NCI-H1092 treated with DMSO at 0.1 percent for 48 hours (cell line): ENCODE results near the gene FAM200B.

Experiments
- DNase-seq: peaks from one replicate; lab custom pipeline; 2025; lab: John Stamatoyannopoulos, UW

Gene FAM200B

GRCh38 chr4:15681372-15682241, at the start of gene FAM200B:
TSS of gene FAM200B (plus strand) at chr4:15681827. CDS start at chr4:15686978, 5,151 bp downstream.
- DNase-seq = peak; percentile 98

- no peak for DNase-seq
These were observed 44.8 kb upstream of the FAM200B start for GRCh38 chr4:15636818-15637217.

GRCh38 chr4:15638418-15638817, 43.2 kb upstream of the FAM200B start:
- no peak for DNase-seq

GRCh38 chr4:15648600-15648999, 33.0 kb upstream of the FAM200B start:
- no peak for DNase-seq

GRCh38 chr4:15649914-15650545, 31.6 kb upstream of the FAM200B start:
- DNase-seq = peak; percentile 21

- DNase-seq = no peak
These were observed 30.0 kb upstream of the FAM200B start for GRCh38 chr4:15651676-15652075.

GRCh38 chr4:15652191-15652590, 29.4 kb upstream of the FAM200B start:
- no peak for DNase-seq

- no peak for DNase-seq
These were observed 28.8 kb upstream of the FAM200B start for GRCh38 chr4:15652841-15653240.

GRCh38 chr4:15653420-15653819, 28.2 kb upstream of the FAM200B start:
- no peak for DNase-seq

- DNase-seq = peak; percentile 20
These were observed 27.6 kb upstream of the FAM200B start for GRCh38 chr4:15653864-15654592.

GRCh38 chr4:15654593-15655222, 26.9 kb upstream of the FAM200B start:
- DNase-seq = peak; percentile 51

- peak; percentile 77 for DNase-seq
These were observed 26.2 kb upstream of the FAM200B start, which contains the start of gene FBXL5 for GRCh38 chr4:15655223-15656037. TSS of gene FBXL5 (minus strand) at chr4:15655357. CDS start at chr4:15655287, 70 bp downstream.

GRCh38 chr4:15656038-15656470, 25.6 kb upstream of the FAM200B start:
- DNase-seq = peak; percentile 63

GRCh38 chr4:15657366-15657765, 24.3 kb upstream of the FAM200B start:
- DNase-seq = no peak

- DNase-seq = no peak
These were observed 23.4 kb upstream of the FAM200B start for GRCh38 chr4:15658136-15658770.

- no peak for DNase-seq
These were observed 22.8 kb upstream of the FAM200B start for GRCh38 chr4:15658781-15659180.

- no peak for DNase-seq
These were observed 21.7 kb upstream of the FAM200B start for GRCh38 chr4:15659768-15660570.

- no peak for DNase-seq
These were observed 15.8 kb upstream of the FAM200B start for GRCh38 chr4:15665753-15666365.

- DNase-seq = no peak
These were observed 14.6 kb upstream of the FAM200B start for GRCh38 chr4:15667006-15667405.
